ENCODE data around the gene KRT74.

KRT74 gene

DNA sequence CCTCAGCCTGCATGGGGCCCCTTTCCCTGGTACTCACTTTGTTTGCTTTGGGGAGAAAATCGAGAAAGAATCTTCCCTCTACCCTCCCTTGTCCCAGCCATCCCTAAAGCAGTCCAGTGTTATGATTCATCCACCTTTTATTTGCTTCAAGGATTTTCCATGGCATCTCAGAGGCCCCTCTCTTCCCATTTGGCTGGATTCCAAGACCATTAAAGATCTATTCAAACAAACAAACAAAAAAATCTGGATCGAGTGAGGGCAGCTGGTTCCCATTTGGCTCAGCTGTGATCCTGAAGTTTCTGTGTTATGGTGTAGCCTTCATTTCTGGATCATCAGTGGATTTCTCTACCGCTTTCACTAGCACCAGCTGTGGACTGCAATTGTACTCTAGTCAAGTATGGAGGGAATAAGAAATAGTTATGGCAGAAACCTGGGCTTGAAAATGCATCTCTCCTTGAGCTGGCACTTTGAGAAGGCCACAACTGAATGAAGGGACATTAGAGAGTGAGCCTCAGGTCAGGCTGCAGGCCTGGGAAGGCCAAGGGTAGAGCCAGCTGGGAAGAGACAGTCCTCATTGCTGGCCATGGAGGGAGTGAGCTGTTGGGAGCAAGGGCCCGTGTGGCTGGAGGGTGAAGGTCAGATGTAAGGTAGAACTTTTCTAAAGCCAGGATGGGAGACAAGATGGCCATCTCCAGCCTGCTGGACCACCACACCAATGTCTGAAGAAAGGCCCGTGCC is 34.4 kb downstream of the KRT74 start:
- DNase-seq (ENCODE audit: low read depth in 2 of 2) = peak; percentile 89 to 91

DNA sequence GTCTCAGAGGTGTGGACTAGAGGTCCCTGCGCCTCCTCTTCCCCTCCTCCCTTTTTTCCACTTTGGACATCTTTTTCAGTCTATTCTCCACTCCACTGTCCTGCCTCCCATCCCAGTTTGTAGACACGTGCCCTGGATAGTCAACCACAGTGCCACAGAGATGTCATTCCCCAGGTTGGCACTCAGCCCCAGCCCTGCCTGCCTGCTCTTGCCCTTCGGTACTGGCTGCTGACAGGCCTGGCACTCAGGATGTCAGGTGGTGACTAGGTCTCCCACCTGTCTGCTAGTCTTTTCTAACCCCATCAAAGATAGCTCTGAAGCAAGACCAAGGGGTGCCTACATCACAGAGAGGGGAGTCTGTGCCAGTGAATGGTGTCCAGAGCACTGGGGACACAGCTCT is 36.5 kb downstream of the KRT74 start:
- DNase-seq (ENCODE audit: low read depth in 2 of 2) = no peak

DNA sequence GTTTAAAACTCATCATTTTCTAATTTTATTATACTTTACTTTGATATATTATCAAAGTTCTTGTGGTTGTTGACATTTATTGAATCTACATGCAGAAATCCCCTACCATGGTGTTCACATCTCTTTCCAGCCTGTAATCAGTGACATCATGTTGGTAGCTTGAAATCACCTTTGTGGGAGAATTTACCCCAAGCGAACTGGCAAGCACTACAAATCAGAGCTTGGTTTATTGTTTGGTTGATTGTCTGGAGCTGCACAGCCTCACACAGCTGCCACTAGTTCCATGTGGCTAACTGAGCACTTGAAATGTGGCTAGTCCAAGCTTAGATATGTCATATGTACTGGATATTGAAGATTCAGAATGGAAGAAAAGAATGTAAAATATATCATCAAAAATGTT is 38.1 kb downstream of the KRT74 start:
- no peak for DNase-seq (ENCODE audit: low read depth in 2 of 2)

DNA sequence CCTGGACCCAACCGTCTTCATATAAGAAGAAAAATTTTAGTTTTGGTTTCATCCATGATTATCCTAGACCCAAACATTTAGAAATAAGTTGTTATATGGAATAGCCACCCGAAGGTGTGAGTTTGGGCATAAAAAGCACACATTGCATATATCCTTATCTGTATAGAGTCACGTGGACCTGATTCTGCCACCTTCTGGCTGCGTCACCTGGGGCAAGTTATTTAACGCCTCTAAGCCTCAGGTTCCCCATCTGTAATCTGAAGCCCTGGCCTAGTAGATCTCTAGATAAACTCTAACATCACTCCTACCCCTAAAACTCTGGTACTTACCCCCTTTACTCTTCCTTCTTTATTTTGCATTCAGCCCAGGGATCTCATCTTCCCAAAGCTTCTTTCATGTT is 39.2 kb downstream of the KRT74 start:
- DNase-seq (ENCODE audit: low read depth in 2 of 2) = no peak

DNA sequence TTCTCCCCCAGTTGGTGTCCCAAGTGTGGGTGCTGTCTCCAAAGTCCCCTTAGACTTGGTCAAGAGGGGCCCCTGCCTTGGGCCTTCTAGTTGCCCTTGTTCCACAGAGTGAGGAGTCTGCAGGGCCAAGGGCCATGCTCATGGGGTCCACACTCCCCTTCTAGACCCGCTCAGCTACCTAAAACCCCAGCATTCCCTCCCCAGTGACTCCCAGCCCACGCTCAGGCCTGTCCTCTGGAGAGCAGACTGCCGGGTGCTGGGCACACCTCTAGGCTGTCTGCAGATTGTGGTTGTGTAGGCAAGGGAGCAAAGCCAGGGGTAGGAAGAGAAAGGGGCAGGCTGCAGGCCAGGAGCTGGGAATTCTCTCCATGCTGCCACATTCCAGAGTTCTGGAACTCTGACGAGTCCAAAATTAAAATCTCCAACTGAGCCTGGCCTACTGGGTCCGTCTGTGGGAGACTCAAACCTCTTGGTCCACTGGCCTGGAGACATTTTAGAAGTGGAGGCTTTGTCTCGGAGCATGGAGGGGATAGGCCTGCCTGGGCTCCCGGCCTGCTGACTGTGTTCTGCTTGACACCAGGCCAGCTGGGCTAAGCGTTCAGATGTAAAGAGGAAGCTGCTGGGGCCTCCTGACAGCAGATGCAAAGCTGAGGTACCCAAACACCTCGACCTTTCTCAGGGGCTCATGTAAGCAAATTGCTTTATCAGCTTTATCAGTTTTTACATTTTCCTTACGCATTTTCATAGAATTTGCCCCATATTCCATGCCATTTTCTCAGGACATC is 39.8 kb downstream of the KRT74 start:
- DNase-seq (ENCODE audit: low read depth in 2 of 2) = no peak

DNA sequence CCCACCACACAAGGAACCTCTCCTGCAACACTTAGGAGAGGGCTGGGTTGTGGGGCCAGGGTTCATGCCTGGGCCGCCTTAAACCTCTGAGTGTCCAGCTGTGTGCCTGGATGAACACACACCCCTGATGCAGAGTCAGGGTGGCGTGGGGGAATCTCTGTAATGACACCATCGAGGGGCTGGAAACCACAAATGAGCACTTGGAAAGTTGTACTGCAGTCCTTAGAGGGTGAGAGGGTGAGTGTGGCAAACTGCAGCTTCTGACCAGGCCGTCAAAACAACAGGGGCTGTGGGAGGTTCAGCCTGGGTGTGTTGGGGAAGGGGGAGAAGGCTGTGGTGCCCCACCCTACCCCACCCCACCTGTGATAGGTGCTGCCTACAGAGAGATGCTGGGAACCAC is 41.0 kb downstream of the KRT74 start:
- no peak for DNase-seq (ENCODE audit: low read depth in 2 of 2)

DNA sequence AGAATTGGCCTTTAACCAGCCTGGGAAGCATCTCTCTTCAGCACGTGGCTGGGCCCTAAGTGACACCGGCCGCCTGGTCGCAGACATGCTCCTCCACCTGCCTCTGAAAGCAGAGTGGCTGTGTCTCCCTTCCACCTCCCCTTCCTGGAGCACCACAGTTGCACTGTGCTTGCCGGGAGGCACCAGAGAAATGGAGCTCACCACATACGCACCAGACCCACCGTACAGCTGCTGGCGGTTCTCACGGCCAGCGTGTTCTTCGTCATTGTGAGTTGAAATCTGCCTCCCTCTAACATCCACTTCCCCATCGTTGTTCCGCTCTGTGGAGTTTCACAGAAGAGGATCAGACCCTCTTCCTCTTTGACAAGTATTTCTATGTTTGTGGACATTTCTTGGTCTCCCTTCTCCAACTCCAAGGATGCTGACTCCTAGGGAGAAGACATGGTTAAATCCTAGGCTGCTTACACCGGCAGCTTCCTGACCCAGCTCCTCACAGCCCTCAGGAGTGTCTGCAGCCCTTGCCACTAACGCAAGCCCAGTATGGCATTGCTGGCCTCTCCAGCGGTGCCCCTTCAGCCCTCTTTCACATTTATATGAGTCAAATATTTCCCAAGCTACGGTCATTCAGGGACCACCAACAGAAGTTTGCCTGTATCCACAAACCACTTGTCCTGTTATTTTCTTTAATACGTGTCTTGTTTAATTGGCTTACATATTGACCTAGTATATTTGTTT is 41.9 kb downstream of the KRT74 start:
- DNase-seq (ENCODE audit: low read depth in 2 of 2) = no peak

DNA sequence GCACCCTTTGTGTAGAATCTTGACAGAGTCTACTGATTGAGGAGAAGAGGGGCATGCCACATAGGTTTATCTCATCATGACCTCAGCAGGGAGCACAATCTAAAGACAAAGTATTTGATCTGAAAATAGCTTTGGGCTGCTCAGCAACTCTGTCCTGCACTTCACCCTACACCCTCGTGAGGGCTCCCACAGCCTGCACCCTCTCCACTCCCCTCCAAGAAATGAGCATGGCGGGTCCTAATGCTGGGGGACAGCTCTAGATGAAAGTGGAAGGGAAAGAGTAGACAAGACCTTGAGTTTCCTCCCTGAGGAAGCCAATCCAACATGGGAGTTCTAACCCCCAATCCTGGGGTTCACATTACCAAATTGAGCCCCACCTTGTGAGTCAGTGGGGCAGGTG is 42.7 kb downstream of the KRT74 start:
- no peak for DNase-seq (ENCODE audit: low read depth in 2 of 2)

DNA sequence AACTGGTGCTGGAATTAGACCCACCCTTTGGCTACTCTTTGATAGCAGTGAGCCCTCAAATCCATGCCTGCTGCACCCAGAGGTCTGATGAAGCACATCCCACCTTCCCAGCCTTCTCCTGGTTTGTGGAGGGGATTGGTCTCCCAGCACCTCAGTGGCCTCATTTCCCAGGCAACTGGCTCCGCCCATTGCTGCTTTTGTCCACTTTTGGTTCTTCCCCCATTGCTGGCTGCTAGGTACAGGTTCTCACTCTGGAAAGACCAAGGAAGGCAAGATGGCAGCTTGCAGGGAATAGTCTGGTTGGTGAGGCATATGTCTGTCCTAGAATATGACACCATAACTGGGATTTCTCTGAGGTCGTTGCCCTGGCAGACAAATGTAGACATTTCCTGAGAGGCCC is 43.3 kb downstream of the KRT74 start:
- no peak for DNase-seq (ENCODE audit: low read depth in 2 of 2)

DNA sequence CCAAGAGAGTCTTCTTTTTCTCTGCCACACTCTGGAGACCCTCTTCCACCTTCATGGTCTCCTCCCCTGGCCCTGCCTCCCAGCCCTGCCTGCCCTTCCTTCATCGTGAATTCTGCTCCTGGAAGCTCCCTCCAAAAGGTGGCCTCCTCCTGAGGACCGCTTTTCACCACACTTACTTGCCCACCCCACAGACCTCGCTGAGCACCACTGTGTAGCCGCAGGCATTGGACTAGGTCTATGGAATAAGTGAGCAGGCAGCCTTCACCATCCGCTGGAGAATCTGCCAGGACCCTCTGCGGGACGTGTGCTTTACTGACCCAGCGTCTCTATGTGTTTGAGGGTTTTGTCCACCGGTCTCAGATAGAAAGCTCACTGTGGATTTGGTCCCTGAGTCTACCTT is 43.8 kb downstream of the KRT74 start:
- DNase-seq (ENCODE audit: low read depth in 2 of 2) = no peak

DNA sequence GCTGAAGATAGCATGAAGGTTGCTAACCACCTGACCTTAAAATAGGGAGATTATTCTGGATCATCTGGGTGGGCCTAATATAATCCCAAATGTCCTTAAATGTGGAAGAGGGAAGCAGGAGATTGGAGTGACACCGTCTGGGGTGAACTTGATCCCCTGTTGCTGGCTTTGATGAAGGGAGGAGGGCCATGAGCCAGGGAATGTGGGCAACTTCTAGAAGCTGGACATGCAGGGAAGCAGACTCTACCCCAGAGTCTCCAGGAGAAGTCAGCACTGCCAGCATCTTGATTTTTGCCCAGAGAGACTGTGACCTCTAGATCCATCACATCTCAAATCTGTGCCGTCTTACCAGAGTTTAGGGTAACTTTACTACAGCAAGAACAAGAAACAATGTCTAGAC is 44.2 kb downstream of the KRT74 start:
- no peak for DNase-seq (ENCODE audit: low read depth in 2 of 2)

DNA sequence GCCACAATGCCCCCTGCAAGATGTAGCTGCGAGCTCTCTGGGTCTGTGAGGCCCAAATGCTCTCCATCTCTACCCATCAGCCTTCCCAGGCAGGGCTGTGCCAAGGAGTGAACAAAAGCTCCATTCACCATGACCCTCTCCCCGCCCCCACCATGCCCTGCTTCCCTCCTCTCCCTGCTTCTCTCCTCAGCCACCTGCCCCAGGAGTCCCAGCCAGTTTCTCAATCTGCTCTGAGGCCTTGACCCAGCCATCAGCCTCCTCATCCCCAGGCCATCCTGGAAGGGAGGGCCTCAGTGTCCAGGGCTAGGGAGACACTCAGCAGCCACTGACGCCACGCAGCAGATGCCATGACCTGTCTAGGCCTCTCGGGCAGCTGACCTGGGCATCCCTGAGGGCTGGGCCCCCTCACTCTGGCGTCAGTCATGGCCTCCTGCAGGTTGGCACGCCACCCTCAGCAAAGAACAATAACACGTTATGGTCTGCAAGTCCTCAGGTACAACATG is 45.0 kb downstream of the KRT74 start:
- DNase-seq (ENCODE audit: low read depth in 2 of 2) = no peak

DNA sequence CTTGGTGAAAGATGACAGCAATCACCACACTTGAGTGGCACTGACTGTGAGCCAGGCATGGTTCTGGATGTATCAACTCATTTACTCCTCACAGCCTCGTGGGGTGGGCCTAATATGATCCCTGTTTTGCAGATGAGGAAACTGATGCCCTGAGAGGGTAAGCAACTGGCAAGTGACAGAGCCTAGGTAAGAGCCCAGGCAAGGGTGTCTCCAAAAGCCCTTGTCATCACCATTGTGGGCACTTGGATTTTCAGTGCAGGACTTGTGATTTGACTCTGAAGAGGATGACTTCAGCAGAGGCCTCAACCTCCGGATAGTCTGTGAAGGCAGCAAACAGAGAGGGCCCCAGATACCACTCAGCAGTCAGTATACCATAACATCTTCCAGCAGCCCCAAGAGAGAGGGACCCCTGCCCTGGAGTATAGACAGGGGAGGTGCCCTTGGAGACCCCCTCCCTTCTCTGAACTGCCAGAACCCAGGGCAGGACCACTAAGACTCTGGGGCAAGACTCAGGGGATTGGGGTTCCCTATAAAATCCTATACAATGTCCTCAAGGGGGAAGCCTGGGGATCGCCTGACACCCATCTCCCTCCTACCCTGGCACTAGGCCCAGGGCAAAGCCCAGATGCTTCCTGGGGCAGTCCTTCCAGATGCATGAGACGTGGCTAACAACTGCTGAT is 46.4 kb downstream of the KRT74 start:
- no peak for DNase-seq (ENCODE audit: low read depth in 2 of 2)

DNA sequence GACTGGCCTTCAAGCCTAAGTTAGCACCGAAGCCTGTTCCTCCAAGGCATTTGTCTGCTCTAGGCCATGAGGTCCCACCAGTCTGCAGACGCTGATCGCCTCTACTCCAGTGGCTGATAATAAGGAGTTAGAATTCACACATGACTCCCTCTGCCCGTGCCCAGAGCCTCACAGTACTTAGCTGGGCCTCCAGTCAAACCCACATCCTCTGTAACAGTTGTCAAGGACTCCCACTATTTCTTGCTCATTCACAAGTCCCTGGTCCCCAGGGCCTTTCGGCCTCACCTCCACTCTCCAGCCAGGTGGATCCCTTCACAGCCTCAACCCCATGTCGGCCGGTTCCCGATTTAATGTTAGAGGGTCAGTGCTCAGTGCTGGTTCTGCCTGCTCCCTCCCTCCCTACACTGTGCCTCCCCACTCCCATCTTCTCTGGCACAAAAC is 47.1 kb downstream of the KRT74 start:
- no peak for DNase-seq (ENCODE audit: low read depth in 2 of 2)

DNA sequence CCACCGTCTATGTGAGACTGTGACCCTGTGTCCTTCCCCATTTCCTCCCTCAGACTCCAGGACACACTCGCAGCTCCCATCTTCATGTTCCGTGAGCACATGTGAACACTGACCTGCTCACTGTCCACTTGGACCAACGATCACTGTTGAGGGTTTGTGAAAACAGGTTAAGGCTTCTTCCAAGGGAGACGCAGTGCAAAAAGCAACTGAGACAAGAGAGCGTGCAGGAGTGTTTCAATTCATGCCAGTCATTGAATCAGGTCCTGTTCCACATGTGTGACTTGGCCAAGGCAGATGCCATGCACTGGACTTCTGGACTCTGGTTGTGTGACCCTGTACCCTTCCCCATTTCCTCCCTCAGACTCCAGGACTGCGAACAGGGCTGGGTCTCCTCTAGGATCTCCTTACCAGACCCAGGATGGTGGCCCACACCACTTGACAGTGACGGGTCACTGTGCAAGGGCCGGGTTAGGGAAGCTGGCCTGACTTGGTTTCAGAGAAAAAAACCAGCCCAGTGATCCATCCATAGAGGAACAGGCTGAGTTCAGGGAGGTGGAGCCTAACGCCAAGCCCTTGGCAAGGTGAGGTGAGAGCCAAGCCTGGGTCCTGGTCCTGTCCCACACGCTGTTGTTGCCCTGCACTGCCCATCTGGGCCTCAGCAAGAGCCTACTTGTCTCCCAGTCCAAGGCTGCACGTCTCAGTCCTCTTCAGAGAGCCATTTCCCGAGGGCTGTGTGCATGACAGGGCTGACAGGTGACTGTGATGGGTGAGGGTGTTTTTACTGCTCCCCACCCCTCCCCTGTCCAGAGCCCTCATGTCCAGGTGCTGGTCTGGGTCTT is 47.8 kb downstream of the KRT74 start:
- DNase-seq (ENCODE audit: low read depth in 2 of 2) = no peak

DNA sequence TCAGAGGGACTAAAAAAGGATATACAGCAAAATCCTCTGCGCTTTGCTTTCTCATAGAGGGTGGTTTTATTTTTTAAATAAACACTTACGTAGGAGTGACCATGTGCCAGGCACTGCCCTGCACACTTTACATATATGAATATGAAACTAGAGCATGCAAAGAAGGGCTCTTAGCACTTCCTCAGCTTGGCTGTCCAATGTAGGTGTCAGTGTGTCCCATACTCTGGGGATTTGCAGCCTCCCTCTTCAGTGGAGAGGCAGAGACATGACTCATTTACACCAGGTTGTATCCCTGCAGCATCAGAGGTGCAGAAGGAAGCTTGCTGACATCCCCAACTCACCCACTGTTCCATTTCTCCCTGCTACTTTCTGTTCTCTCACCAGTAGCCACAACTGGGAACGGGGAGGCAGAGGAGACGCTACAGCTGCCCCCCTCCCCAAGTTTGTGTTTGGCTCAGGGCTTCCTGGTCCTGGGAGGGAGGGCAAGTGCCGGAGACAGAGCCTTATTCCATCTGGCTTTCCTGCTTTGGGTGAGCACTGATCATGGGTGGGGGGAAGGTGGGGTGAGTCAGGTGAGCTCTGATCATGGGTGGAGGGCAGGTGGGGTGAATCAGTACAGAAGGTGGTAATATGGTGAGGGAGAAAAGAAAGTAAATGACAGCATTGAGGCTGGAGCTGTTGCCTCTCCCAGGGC is 48.6 kb downstream of the KRT74 start:
- DNase-seq (ENCODE audit: low read depth in 2 of 2) = no peak

DNA sequence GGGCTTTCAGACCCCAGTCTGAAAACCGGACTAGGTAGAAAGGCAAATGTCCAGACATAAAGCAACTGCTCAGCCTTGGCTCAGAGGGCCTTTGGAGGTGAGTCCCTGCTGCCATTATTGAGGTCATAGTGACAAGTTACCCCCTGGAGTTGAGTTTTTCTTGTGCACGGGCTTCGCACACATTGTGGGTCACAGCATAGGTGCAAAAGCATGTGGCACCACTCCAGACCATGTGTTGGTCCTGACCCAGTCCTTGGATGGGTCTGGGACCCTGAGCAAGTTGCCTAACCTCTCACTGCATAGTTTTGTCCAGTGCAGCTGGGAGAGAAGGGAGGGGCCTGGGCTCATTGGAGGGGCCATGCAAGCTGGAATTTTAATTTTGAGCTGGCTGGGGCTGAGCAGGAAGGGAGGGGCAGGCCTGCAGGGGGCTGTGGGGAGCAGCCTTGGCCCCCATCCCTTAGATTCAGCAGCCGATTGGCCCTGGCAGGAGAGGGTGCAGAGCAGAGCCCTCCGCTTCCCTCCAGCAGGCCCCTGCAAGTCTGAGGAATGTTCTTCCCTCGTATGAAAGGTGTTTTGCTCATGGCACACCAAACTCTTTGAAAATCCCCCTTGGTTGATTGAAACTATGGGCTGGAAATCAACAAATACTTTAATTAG is 49.3 kb downstream of the KRT74 start:
- no peak for DNase-seq (ENCODE audit: low read depth in 2 of 2)

DNA sequence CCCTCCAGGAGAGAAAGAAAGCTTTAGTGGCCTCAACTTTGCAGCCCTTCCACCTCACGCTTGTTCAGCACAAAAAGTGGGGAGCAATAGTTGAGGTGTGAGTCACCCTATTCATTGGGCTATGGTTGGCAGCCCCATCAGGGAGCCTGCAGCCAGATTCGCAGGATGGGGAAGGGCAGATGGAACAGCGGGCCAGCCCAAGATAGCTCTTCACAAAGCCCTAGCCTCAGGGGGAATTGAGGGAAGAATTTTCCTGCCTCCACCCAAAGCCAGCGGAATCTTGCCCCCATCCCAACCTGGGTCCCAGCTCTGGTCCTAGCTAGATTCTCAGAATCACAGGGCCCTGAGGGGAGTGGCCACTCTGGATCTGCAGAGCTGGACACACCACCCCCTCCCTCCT is 49.8 kb downstream of the KRT74 start:
- DNase-seq (ENCODE audit: low read depth in 2 of 2) = no peak

DNA sequence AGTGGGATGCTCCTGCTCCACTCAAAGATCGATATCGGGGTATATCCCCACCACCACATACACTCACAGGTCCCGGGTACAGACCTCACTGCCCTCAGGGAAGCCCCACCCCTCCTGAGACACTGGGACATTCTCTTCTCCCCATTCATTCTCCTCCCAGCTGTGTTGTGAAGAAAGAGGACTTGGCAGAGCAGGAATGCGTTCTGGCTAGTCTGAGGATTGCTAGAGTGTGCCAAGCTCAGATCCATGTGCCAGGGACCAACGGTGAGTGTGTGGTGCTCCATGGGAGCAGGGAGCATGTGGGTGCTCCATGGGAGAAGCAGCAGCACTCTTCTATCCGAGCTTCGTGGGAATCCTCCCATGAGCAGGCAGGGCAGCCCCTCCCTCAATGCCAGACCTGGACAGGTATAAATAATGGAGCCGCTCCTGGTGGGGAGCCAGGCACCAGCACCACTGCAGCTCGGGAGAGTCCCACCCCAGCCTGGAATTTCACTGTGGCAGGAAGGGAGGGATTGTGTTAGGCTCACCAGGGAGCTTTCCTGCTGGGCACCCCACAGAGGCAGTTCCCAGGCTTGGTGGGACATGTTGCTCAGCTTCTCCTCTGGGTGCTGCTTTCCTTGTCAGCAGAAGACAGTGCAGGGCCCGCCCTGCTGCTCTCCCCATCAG is 51.2 kb downstream of the KRT74 start:
- no peak for DNase-seq (ENCODE audit: low read depth in 2 of 2)
